A549 treated with DMSO at 1 μM for 4 hours (cell line): ENCODE data around the gene PREPL. TPM values are rescaled to one million over a fixed set of nuclear protein-coding genes. Genes with fewer than 3 reads are reported as not detected.

ENCODE experiments used
- total RNA-seq: library from RNA; stranded (reverse); fragments of 200-300 nt; extraction: Qiagen RNA extraction; gene quantifications from 5 replicates; pipeline ENCODE4 v1.2.3, GENCODE V29; 2022; ENCODE audit warnings: low read depth

The PREPL gene
- total RNA-seq = 19.3 to 29.2 TPM (median 25.6 TPM) in 5 replicates

DNA sequence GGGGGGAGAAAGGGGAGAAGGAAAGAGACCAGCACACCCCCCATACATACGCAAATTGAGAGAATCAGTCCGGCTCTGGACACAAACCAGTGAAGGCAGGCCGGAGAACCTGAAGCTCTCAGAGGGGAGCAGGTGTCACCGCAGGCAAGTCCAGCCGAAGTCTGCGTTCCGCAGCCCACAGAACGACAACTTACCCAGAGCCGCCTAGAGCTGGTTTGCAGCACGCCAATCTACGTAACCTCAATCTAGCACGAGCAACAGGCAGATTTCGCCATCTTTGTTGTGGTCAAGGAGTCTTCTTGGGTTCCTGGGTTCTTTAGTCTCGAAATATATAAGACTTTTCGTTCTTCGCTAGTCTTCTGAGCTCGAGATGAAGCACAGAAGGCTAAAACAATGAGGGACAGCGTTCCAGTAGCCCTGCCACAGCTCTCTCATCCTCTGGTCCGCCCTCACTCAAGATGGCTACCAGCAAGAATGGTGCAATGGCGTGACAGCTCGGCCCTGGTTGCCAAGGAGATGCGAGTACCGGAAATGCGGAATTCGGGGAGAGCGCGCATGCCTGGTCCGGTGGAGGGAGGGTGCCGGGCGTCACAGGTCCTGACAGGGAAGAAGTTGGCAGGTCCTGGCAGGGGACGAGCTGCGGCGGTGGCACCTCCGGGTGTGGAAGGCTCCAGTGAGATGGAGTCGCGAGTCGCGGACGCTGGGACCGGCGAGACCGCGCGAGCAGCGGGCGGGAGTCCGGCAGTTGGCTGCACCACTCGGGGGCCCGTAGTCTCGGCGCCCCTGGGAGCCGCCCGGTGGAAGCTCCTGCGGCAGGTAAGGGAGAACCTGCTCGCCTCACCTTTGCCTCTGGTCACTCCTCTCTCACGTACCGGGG is at the start of gene PREPL, which contains the start of gene CAMKMT:
Gene PREPL (minus strand): TSS at position 165 of the 877 bp plus-strand sequence. CDS start 15,152 bp downstream, outside the sequence.
Gene CAMKMT (plus strand): TSS at position 618 of the 877 bp plus-strand sequence.

Other genes starting within 250 kb of the PREPL start
- gene PPM1B, start 192.6 kb downstream of the PREPL start, total RNA-seq = 26.2 to 34.7 TPM (median 32.9 TPM) in 5 replicates
- gene SLC3A1, start 86.0 kb downstream of the PREPL start, total RNA-seq = 0.81 to 1.6 TPM (median 1.4 TPM) in 5 replicates
- gene CAMKMT, start 453 bp upstream of the PREPL start, total RNA-seq = 4.7 to 6.7 TPM (median 6.2 TPM) in 5 replicates